Measurements from ENCODE around the gene TRIM10.
"Not testable (repeated sequence)": the region's sequence is repeated elsewhere in the genome, so short reads cannot be mapped to it uniquely, and the experiment has no call there.

The TRIM10 gene

DNA sequence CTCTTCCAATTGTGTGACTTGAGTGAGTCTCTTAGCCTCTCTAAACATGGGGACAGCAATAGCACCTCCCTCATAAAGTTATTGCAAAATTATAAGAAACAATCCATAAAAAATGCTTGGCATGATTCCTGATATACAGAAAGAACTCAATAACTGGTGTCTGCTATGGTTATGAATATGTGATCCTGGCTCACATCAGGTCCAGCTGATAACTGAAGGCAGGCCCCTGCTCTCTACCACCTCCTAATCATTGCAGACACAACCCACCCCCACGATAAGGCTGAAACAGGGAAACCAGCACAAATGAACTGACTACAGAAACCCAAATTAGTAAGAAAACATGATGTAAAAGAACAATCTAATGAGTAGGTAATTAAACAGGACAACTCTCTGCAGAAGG, 7.7 kb upstream of the TRIM10 start:
- TF ChIP-seq SPI1 (IDR thresholded peaks at IDR 0.05; ENCODE audit: borderline replicate concordance, low read depth) (no peak), POLR2AphosphoS5 (IDR thresholded peaks at IDR 0.05; ENCODE audit: low read depth) (no peak)
- TF ChIP-seq, protein P1, sequence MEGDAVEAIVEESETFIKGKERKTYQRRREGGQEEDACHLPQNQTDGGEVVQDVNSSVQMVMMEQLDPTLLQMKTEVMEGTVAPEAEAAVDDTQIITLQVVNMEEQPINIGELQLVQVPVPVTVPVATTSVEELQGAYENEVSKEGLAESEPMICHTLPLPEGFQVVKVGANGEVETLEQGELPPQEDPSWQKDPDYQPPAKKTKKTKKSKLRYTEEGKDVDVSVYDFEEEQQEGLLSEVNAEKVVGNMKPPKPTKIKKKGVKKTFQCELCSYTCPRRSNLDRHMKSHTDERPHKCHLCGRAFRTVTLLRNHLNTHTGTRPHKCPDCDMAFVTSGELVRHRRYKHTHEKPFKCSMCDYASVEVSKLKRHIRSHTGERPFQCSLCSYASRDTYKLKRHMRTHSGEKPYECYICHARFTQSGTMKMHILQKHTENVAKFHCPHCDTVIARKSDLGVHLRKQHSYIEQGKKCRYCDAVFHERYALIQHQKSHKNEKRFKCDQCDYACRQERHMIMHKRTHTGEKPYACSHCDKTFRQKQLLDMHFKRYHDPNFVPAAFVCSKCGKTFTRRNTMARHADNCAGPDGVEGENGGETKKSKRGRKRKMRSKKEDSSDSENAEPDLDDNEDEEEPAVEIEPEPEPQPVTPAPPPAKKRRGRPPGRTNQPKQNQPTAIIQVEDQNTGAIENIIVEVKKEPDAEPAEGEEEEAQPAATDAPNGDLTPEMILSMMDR (IDR thresholded peaks at IDR 0.05; ENCODE audit: insufficient read depth, low read length) = no peak
- no peak overlapping the region for H3K4me3 ChIP-seq (replicated peaks; ENCODE audit: insufficient read depth, low read length)
- DNase-seq (ENCODE audit: low read depth in 1 of 2, low spot score in 1 of 2) = no peak
- H3K27me3 ChIP-seq (ENCODE audit: insufficient read depth, poor library complexity, severe bottlenecking) = peaks cover 40% of the 10 kb centered on the region
- no peak overlapping the region for H3K27ac ChIP-seq (replicated peaks)

DNA sequence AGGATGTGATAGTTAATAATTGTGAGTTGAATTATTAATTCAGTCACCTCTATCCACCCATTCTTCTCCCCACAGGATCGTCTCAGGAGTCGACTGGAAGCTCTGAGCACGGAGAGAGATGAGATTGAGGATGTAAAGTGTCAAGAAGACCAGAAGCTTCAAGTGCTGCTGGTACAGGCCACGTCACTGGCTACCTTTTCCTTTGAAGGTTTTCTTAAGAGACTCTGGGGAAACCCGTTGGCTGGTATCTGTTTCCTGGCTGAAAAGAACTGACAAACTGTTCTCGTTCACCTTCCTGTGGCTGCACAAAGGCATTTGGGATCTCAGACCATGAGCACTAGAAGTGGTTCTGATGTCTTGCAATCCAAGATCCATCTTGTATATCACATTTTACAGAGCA, 6.1 kb upstream of the TRIM10 start:
- no peak overlapping the region for H3K4me3 ChIP-seq (replicated peaks; ENCODE audit: insufficient read depth, low read length)
- no peak for TF ChIP-seq SPI1 (IDR thresholded peaks at IDR 0.05; ENCODE audit: borderline replicate concordance, low read depth)
- TF ChIP-seq, protein P1 (IDR thresholded peaks at IDR 0.05; ENCODE audit: insufficient read depth, low read length) = no peak
- TF ChIP-seq GABPA (IDR thresholded peaks at IDR 0.05; ENCODE audit: low read depth) = no peak
- no peak for TF ChIP-seq POLR2AphosphoS5 (IDR thresholded peaks at IDR 0.05; ENCODE audit: low read depth)
- TF ChIP-seq, protein P2, sequence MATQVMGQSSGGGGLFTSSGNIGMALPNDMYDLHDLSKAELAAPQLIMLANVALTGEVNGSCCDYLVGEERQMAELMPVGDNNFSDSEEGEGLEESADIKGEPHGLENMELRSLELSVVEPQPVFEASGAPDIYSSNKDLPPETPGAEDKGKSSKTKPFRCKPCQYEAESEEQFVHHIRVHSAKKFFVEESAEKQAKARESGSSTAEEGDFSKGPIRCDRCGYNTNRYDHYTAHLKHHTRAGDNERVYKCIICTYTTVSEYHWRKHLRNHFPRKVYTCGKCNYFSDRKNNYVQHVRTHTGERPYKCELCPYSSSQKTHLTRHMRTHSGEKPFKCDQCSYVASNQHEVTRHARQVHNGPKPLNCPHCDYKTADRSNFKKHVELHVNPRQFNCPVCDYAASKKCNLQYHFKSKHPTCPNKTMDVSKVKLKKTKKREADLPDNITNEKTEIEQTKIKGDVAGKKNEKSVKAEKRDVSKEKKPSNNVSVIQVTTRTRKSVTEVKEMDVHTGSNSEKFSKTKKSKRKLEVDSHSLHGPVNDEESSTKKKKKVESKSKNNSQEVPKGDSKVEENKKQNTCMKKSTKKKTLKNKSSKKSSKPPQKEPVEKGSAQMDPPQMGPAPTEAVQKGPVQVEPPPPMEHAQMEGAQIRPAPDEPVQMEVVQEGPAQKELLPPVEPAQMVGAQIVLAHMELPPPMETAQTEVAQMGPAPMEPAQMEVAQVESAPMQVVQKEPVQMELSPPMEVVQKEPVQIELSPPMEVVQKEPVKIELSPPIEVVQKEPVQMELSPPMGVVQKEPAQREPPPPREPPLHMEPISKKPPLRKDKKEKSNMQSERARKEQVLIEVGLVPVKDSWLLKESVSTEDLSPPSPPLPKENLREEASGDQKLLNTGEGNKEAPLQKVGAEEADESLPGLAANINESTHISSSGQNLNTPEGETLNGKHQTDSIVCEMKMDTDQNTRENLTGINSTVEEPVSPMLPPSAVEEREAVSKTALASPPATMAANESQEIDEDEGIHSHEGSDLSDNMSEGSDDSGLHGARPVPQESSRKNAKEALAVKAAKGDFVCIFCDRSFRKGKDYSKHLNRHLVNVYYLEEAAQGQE (IDR thresholded peaks at IDR 0.05; ENCODE audit: insufficient replicate concordance, low read depth) = no peak
- H3K27me3 ChIP-seq (ENCODE audit: insufficient read depth, poor library complexity, severe bottlenecking) = peaks cover 29% of the 10 kb centered on the region
- no peak overlapping the region for H3K27ac ChIP-seq (replicated peaks)
- no peak for DNase-seq (ENCODE audit: low read depth in 1 of 2, low spot score in 1 of 2)

DNA sequence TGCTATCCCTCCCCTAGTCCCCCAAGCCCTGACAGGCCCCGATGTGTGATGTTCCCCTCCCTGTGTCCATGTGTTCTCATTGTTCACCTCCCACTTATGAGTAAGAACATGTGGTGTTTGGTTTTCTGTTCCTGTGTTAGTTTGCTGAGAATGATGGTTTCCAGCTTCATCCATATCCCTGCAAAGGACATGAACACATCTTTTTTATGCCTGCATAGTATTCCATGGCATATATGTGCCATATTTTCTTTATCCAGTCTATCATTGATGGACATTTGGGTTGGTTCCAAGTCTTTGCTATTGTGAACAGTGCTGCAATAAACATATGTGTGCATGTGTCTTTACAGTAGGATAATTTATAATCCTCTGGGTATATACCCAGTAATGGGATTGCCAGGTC, 4.2 kb upstream of the TRIM10 start:
- H3K27me3 ChIP-seq (ENCODE audit: insufficient read depth, poor library complexity, severe bottlenecking) = peaks cover 15% of the 10 kb centered on the region
- not testable (repeated sequence) for DNase-seq (ENCODE audit: low read depth in 1 of 2, low spot score in 1 of 2); H3K27ac ChIP-seq (replicated peaks); H3K4me3 ChIP-seq (replicated peaks; ENCODE audit: insufficient read depth, low read length)

DNA sequence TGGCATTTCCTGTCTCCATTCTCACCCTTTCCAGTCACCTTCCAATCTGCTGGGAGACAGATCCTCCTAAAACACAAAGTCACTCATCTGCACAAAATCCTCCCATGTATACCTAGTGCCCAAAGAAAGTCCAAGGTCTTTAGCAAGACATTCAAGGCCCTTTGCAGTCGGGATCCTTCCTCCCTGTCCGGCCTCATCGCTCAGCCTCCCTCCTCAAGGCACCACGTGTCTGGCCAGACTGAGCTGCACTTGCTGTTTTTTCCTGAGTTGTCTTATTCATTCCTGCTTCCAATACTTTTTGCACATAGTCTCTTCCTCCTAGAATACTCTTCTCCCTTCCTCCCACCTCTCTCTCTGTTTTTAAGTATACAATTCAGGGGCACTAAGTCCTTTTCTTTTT, 3.7 kb upstream of the TRIM10 start:
- no peak overlapping the region for H3K4me3 ChIP-seq (replicated peaks; ENCODE audit: insufficient read depth, low read length)
- TF ChIP-seq, protein P2 (IDR thresholded peaks at IDR 0.05; ENCODE audit: insufficient replicate concordance, low read depth) = no peak
- TF ChIP-seq, protein P1 (IDR thresholded peaks at IDR 0.05; ENCODE audit: insufficient read depth, low read length) = no peak
- TF ChIP-seq GABPA (IDR thresholded peaks at IDR 0.05; ENCODE audit: low read depth) = no peak
- TF ChIP-seq POLR2AphosphoS5 (IDR thresholded peaks at IDR 0.05; ENCODE audit: low read depth) = no peak
- TF ChIP-seq SPI1 (IDR thresholded peaks at IDR 0.05; ENCODE audit: borderline replicate concordance, low read depth) = no peak
- H3K27me3 ChIP-seq (ENCODE audit: insufficient read depth, poor library complexity, severe bottlenecking) = peaks cover 13% of the 10 kb centered on the region
- DNase-seq (ENCODE audit: low read depth in 1 of 2, low spot score in 1 of 2) = no peak
- no peak overlapping the region for H3K27ac ChIP-seq (replicated peaks)

Data from HL-60 (cell line).